GM11168 (cell line): ENCODE data around the gene COL7A1.

Experiments used
- in situ Hi-C: fragments of 300-500 bp; cut with MboI; formaldehyde crosslinking; loops from one replicate; pipeline ENCODE4 v1.12.0; 2022; ENCODE audit warnings: low sequenced_read_pairs; ENCODE audit not compliant: unreplicated experiment

COL7A1 gene

GRCh38 chr3:48595075-48595525, at the start of gene COL7A1:
Gene COL7A1 (minus strand): TSS chr3:48595329. CDS start chr3:48595159, 170 bp downstream.
- in situ Hi-C loops, result no loop called here

DNA sequence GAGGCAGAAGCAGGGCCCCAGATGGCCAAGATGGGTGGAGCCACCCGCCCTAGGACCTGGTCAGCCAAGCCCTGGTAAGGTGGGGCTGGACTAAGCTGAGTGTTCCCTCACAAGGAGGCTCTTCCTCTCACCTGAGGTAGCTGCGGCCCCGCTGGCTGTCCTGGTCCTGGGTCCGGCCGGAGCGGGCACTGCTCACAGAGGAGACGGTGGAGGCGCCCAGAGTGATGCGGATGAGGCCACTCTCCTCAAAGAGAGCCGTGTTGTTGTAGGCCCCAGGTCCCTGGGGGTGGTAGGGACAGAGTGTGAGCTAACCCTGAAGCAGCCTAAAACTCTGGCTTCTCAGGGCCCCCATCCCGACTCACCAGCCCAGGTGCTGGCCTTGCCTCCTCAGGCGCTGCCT, 47.5 kb upstream of the COL7A1 start:
- in situ Hi-C loops, result no loop called here

- in situ Hi-C loops, result no loop called here
These were observed 46.3 kb upstream of the COL7A1 start for GRCh38 chr3:48641396-48641795.

- in situ Hi-C loops, result no loop called here
These were observed 44.9 kb upstream of the COL7A1 start for GRCh38 chr3:48639944-48640606.

DNA sequence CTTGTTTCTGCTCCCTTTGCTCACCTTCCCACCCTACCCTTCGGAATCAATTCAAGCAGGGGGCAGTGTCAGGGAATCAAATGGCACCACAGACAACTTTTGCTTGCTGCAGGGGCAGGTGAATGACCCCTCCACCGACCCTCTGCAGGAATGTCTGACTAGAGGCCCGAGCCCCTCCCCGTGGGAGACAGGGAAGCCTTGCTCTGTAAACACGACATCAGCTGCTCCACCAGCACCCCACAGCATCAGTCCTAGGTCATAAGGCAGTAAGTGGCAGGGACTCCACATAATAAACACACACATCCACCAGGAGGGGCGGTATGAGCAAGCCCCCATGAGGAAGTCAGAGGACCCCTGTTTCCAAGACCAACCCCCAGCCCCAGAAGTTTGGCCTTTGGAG, 42.2 kb upstream of the COL7A1 start:
- in situ Hi-C loops, result no loop called here

DNA sequence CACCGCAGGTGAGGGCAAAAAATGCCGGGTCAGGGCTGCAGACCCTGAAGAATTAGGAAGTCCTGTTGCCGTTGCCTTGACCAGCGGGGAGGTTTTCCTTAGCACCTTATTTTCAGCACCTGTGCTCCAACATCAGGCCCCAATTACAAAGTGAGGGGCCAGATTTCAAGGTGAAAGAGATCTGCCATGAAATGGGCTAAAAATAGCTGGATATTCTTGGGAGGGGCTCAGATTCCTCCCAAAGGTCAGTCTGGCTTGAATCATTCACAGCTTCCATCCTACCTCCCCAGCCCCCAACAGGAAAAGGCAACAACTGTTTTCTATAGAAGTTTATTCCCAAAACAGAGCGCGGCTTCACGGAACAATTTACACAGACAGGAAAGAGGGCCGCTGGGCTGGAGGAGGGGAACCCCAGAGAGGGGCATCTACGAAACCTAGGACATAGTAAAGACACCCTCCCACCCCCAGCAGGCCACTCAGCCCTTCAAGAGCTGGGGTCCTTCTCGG, 41.1 kb upstream of the COL7A1 start:
- in situ Hi-C loops, result no loop called here

- in situ Hi-C loops, result no loop called here
These were observed 40.3 kb upstream of the COL7A1 start, which contains the start of gene SLC26A6 for GRCh38 chr3:48635222-48636021. Gene SLC26A6 (minus strand): TSS chr3:48635461. CDS start chr3:48635393, 68 bp downstream.

GRCh38 chr3:48634661-48635221, 39.6 kb upstream of the COL7A1 start:
- in situ Hi-C loops, result no loop called here

GRCh38 chr3:48633743-48634142, 38.6 kb upstream of the COL7A1 start:
- in situ Hi-C loops, result no loop called here

- in situ Hi-C loops, result no loop called here
These were observed 38.1 kb upstream of the COL7A1 start for GRCh38 chr3:48633256-48633655.

GRCh38 chr3:48631516-48632448, 36.7 kb upstream of the COL7A1 start:
- in situ Hi-C loops, result no loop called here

GRCh38 chr3:48630833-48631232, 35.7 kb upstream of the COL7A1 start:
- in situ Hi-C loops, result no loop called here

DNA sequence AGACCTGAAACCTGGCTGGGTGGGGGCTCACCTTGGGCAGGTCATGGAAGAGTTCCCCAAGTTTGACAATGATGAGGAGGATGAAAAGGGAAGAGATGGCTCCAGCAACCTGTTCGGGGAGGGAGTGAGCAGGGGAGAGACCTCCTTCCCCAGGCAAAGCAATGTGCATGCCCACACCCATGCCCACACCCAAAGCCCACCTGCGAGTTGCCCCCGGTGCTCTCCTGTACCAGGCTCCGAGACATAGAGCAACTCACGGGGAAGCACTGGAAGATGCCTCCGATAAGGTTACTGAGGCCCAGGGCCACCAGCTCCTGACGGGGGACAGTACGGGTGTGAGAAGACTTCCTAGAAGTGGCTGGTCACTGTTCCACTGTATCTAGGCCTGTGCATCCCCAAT, 35.3 kb upstream of the COL7A1 start:
- in situ Hi-C loops, result no loop called here

DNA sequence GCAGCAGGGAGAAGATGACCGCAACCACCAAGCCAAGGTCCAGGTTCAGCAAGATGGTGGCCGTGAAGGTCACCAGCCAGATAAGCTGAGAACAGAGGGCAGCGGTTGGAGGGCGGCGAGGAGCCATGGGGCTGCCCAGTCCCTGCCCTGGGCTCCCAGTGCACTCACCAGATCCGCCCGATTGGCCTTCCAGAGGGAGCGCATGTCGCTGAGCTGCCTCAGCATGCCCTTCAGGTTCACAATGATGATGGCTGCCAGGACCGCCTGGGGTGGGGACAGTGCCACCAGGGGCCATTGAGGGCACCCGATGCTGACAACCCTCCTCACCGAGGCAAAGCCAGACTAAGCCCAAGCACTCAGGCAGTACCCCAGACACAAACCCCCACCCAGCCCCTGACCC, 34.8 kb upstream of the COL7A1 start:
- in situ Hi-C loops, result no loop called here

DNA sequence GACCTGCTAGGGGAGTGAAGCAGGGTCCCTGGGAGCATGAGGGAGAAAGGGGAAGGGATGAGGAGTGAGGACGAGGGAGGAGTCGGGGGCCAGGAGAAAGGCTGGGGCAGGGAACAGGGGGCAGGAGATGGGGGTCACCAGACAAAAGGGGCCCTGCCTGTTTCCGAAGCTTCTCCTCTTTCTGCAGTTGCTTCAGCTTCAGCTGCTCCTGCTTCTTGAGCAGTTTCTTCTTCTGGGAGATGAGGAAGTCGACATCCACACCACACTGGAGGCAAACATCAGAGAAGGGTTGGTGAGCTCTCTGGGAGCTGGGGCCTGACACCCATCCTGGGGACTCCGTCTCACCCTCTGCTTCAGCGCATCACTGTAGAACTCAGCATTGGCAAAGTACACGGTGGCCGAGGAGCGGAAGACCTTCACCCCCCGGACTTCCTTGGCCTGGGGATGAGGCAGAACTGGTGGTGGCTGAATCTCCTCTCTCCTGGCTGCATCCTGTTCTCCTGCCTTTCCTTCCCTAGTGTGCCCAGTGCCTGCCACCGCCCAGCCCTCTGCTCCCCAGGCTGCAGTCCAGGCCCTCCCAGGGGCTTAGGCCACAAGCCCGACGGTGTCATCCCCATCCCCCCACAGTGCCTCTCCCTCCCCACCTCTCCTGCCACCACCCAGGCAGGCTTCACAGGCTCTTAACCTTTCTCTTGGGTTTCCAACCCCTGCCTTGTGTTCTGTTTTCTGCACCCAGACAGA, 33.3 kb upstream of the COL7A1 start:
- in situ Hi-C loops, result no loop called here

DNA sequence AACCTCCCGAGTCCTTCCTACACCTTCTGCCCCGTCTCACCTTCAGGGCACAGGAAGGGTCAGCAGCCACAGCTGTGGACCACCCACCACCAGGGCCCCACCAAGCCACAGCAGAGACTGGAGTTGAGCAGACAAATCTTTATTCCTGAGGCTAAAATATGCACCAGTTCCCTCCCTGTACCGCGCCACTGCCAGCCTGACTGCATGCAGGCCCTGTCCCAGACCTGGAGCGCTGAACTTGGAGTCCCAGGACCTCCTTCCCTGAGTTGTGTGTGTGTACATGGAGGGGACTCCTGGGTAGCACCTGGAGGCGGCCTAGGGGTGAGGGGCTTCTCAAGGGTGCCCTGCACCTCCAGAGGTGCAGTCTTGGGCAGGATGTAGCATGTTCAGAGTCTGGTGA, 30.5 kb upstream of the COL7A1 start:
- in situ Hi-C loops, result no loop called here

DNA sequence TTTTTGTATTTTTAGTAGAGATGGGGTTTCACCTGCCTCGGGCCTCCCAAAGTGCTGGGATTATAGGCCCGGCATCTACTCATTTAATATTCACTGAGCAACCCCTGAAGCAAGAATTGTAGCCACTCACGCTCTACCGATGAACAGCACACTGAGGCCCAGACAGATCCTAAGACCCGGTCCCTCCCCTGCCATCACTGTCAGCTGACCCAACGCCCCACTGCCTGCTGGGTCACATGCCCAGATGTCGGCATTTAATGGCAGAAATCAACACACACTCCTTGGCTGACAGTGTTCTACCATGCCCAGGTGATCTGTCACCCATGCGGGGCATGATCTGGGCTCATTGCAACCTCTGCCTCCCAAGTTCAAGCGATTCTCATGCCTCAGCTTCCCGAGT, 29.6 kb upstream of the COL7A1 start:
- in situ Hi-C loops, result no loop called here

- in situ Hi-C loops, result no loop called here
These were observed 28.9 kb upstream of the COL7A1 start for GRCh38 chr3:48623851-48624547.

GRCh38 chr3:48621461-48621869, 26.3 kb upstream of the COL7A1 start, which contains the start of gene TMEM89:
Gene TMEM89 (minus strand): TSS chr3:48621769. CDS start chr3:48621756, 13 bp downstream.
- in situ Hi-C loops, result no loop called here
